IPS DF 4.7 (cell line): Measurements from ENCODE around the gene PROSER3.
"Not testable (repeated sequence)": the region's sequence is repeated elsewhere in the genome, so short reads cannot be mapped to it uniquely, and the experiment has no call there.

Experiments used
- DNase-seq: peaks from one replicate; pipeline ENCODE4 v3.0.0-alpha.2; 2013; ENCODE audit warnings: low spot score; ENCODE audit errors: extremely low read depth

The PROSER3 gene

DNA sequence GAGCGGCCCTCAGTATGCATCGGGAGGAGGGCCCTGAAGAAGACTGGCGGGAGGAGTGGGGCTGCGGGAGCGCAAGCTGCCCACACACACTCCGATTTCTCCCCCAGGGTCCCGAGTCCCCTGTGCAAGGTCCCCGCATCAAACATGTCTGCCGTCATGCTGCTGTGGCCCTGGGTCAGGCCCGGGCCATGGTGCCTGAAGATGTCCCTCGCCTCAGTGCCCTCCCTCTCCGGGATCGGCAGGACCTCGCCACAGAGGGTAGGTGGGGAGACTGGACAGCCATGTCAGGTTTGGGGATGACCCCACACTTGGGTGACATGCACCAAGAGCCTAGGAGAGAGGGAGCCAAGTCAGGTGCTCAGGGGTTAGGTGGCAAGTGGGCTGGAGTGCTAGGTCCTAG lies 35.5 kb upstream of the PROSER3 start:
- DNase-seq = no peak

- no peak for DNase-seq
Observed at GRCh38 chr19:35722897-35723296, 35.1 kb upstream of the PROSER3 start.

DNA sequence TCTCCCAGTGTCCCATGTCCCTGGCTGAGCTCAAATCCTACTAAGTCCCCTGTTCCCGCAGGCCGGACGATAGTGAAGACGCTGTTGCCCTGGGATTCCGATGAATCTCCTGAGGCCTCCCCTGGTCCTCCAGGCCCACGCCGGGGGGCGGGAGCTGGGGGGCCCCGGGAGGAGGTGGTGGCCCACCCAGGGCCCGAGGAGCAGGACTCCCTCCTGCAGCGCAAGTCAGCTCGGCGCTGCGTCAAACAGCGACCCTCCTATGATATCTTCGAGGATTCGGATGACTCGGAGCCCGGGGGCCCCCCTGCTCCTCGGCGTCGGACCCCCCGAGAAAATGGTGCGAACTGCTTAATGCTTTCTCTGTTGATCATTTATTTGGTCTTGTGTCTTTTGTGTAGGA lies 34.3 kb upstream of the PROSER3 start:
- no peak for DNase-seq

DNA sequence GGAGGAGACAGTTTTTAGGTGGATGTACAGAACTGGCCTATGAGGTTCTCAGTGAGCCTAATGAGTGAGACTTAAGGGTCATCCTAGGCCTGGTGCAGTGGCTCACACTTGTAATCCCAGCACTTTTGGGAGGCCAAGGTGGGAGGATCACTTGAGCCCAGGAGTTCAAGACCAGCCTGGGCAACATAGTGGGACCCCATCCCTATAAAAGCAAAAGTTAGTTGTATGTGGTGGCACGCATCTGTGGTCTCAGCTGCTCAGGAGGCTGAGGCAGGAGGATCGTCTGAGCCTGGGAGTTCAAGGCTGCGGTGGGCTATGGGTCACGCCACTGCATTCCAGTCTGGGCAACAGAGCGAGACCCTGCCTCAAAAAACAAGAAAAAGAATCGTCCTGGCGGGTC lies 33.8 kb upstream of the PROSER3 start:
- DNase-seq = not testable (repeated sequence)

GRCh38 chr19:35724560-35724959 lies 33.4 kb upstream of the PROSER3 start:
- DNase-seq = no peak

- no peak for DNase-seq
Observed at GRCh38 chr19:35725216-35725861, 32.6 kb upstream of the PROSER3 start.

DNA sequence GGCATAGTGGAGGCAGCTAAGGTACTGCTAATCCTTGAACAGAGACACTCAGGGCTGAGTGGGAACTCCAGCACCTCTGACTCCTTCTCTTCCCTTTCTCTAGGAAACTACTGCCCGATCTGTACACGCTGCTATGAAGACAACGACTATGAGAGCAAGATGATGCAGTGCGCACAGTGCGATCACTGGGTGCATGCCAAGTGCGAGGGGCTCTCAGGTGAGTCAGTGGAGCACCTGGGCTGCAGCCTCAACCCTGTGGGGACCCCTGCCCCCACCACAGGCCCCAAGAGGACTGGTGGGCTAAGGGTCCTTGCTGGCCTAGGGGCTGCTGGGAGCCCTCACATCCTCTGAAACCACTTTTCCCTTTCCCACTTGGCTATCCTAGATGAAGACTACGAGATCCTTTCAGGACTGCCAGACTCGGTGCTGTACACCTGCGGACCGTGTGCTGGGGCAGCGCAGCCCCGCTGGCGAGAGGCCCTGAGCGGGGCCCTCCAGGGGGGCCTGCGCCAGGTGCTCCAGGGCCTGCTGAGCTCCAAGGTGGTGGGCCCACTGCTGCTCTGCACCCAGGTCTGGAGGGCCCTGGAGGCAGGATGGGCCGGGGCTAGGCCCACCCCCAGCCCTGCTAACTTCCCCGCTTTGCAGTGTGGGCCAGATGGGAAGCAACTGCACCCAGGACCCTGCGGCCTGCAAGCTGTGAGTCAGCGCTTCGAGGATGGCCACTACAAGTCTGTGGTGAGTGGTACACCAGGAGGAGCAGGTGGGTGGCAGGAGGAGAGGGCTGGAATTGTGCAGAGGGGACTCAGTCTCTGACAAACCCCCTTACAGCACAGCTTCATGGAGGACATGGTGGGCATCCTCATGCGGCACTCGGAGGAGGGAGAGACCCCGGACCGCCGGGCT lies 30.7 kb upstream of the PROSER3 start:
- DNase-seq = no peak

DNA sequence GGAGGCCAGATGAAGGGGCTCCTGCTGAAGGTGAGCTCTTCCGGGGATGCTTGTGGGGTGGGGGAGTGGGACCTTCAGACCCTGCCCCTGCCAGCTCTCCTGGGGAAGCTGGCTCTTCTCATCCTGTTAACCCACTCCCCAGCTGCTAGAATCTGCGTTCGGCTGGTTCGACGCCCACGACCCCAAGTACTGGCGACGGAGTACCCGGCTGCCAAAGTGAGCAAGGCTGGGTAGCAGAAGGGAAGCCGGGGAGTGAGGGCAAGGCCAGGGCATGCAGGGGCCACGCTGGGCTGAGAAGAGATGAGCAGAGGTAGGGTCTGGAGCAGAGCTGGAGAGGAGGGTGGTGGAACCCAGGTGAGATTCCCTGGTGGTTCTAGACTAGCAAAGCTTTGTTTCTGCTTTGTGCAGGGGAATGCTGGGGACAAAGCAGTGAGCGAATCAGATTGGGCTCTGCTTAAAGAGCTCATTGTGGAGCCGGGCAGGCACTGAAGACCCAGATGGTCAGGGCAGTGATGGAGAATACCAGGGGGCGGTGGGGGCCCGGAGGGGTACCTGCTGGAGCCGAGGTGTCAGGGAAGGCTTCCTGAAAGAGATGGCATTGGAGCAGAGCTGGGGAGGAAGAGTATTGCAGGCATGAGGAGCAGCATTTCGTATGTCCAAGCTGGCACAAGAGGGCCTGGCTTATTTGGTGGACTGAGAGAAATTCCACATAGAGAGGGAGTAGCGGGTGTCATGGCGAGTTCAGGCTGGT lies 29.8 kb upstream of the PROSER3 start:
- DNase-seq = no peak

GRCh38 chr19:35729021-35729420 lies 29.0 kb upstream of the PROSER3 start:
- no peak for DNase-seq

DNA sequence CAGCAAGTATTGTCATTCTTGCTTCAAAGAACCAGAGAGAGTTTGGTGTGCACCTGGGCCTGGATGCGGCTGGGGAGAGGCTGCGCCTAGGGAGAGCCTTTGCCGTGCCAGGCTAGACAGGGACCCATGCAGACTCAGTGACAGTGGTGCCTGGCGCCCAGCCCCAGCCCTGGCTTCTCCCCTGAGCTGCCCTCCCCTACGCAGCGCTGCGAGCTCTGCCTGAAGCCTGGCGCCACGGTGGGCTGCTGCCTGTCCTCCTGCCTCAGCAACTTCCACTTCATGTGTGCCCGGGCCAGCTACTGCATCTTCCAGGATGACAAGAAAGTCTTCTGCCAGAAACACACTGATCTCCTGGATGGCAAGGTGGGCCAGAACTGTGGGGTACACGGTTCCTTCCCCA lies 28.2 kb upstream of the PROSER3 start:
- no peak for DNase-seq

DNA sequence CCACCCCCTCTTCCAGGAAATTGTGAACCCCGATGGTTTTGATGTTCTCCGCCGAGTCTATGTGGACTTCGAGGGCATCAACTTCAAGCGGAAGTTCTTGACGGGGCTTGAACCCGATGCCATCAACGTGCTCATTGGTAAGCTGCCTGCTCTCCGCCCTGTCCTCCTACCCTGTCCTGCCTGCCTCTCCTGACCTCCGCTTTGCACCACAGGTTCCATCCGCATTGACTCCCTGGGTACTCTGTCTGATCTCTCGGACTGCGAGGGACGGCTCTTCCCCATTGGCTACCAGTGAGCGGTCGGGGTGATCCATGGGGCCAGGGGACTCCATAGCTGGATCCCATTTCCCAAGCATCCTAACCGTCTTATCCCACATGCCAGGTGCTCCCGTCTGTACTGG lies 27.6 kb upstream of the PROSER3 start:
- no peak for DNase-seq

DNA sequence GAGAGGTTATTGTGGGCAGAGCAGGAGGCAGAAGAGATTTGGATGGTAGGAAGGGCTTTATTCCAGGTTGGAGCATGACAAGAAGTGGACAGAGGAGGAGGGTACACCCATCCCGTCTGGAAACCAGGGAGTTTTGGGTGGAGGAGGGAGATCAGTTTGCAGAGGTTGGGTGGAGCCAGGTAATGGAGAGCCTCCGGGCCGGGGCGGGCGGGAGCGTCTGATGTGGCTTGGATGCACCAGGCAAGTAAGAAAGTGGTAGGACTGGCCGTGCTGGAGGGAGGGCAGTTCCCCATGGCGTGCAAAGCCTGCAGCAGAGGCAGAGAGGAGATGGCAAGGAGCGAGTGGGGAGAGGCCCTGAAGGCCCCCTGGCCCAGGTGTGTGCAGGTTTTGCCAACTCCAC lies 26.6 kb upstream of the PROSER3 start:
- DNase-seq = no peak

DNA sequence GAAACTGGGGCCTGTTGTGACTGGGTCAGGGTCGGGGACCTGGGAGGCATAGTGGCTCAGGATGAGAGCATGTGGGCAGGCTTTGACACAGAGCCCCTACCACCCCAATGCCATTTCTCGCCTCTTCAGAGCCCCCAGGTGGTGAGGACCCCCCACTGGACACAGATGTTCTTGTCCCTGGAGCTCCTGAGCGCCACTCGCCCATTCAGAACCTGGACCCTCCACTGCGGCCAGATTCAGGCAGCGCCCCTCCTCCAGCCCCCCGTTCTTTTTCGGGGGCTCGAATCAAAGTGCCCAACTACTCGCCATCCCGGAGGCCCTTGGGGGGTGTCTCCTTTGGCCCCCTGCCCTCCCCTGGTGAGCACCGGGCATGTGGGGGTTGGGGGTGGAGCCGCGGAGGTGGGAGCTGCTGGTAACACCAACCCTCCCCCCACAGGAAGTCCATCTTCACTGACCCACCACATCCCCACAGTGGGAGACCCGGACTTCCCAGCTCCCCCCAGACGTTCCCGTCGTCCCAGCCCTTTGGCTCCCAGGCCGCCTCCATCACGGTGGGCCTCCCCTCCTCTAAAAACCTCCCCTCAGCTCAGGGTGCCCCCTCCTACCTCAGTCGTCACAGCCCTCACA lies 26.1 kb upstream of the PROSER3 start:
- DNase-seq = no peak

DNA sequence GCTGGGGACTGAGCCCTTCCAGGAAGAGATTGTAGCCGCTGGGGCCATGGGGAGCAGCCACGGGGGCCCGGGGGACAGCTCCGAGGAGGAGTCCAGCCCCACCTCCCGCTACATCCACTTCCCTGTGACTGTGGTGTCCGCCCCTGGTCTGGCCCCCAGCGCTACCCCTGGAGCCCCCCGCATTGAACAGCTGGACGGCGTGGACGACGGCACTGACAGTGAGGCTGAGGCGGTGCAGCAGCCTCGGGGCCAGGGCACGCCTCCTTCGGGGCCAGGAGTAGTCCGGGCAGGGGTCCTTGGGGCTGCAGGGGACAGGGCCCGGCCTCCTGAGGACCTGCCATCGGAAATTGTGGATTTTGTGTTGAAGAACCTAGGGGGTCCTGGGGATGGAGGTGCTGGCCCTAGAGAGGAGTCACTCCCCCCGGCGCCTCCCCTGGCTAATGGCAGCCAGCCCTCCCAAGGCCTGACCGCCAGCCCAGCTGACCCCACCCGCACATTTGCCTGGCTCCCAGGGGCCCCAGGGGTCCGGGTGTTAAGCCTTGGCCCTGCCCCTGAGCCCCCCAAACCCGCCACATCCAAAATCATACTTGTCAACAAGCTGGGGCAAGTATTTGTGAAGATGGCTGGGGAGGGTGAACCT lies 25.3 kb upstream of the PROSER3 start:
- DNase-seq = no peak

DNA sequence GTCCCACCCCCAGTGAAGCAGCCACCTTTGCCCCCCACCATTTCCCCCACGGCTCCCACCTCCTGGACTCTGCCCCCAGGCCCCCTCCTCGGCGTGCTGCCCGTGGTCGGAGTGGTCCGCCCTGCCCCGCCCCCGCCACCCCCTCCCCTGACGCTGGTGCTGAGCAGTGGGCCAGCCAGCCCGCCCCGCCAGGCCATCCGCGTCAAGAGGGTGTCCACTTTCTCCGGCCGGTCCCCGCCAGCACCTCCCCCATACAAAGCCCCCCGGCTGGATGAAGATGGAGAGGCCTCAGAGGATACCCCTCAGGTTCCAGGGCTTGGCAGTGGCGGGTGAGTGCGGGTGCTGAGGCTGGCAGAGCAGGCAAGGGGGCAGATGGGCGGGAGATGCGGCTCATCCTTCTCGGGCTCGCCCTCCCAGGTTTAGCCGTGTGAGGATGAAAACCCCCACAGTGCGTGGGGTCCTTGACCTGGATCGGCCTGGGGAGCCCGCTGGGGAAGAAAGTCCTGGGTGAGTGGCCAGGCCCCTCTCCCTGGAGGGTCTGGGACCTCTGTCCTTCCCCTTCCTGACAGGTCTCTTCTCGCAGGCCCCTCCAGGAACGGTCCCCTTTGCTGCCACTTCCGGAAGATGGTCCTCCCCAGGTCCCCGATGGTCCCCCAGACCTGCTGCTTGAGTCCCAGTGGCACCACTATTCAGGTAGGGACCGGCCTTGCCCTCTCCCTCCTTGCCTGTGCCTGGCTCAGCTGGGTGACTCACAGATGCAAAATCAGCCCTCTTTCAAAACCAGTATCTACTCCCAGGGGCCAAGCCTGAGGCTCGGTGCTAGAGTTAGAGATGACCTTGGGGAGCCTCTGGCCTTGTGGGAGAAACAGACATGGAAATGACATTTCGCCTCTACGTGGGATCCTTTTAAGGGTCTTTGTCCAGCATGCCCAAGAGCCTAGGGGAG lies 24.5 kb upstream of the PROSER3 start:
- no peak for DNase-seq

DNA sequence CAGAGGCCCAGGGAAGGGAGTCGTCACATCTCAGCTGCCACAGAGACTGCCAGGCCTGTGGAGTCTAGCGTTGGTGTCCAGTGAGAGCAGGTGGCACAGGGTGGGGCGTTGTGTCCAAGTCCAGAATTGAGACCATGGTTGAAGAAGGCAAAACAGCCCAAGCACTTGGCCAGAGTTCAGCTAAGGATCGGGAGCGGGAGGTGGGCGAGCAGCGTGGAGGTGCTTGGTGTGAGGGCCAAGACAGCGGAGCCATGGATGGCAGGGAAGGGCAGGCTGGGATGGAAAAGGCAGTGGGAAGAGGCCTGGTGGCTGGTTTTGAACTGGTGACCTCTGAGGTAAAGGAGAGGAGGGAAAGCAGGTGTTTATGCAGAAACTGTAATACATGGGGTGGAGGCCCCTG lies 23.7 kb upstream of the PROSER3 start:
- DNase-seq = no peak

- DNase-seq = no peak
Observed at GRCh38 chr19:35734889-35735288, 23.1 kb upstream of the PROSER3 start.

- DNase-seq = no peak
Observed at GRCh38 chr19:35736913-35737886, 20.8 kb upstream of the PROSER3 start.
